K562 (cell line): ENCODE data around the gene MEAK7. TPM values are rescaled to one million over a fixed set of nuclear protein-coding genes. Genes with fewer than 3 reads are reported as not detected.

ENCODE experiments used
- CCAR2 ChIP-seq: fragments of 200-400 bp; formaldehyde crosslinking; IDR thresholded peaks from 2 replicates; pipeline ENCODE4 v1.6.1; 2017; ENCODE audit warnings: mild to moderate bottlenecking, low read depth, low read length
- CTBP1 ChIP-seq: fragments of 450-650 bp; IDR thresholded peaks from 2 replicates; pipeline ENCODE4 v1.6.1; 2016; ENCODE audit warnings: borderline replicate concordance
- DNMT1 ChIP-seq: fragments of 450-650 bp; IDR thresholded peaks from 2 replicates; pipeline ENCODE4 v1.6.1; 2016; ENCODE audit warnings: antibody characterized with exemption, mild to moderate bottlenecking
- EP300 ChIP-seq: IDR thresholded peaks from 2 replicates; pipeline ENCODE4 v1.6.1; 2012; ENCODE audit warnings: low read length, improper control_type of control experiment
- HDAC2 ChIP-seq: fragments of 450-650 bp; IDR thresholded peaks from 2 replicates; pipeline ENCODE4 v1.6.1; 2016; ENCODE audit warnings: mild to moderate bottlenecking
- MEF2D ChIP-seq: conservative IDR thresholded peaks from 2 replicates; pipeline ENCODE4 v1.6.1; 2016; ENCODE audit warnings: low read depth, missing genetic modification characterization, missing compliant biosample characterization
- PHB2 ChIP-seq: fragments of 450-650 bp; IDR thresholded peaks from 2 replicates; pipeline ENCODE4 v1.6.1; 2017; ENCODE audit warnings: low read depth
- PML ChIP-seq: IDR thresholded peaks from 2 replicates; pipeline ENCODE4 v1.6.1; 2012; ENCODE audit warnings: low read length, inconsistent platforms
- RFX1 ChIP-seq: fragments of 450-650 bp; IDR thresholded peaks from 2 replicates; pipeline ENCODE4 v1.6.1; 2016; ENCODE audit warnings: mild to moderate bottlenecking, moderate library complexity
- TCF3 ChIP-seq: sonication (generic); formaldehyde crosslinking; IDR thresholded peaks from 2 replicates; pipeline ENCODE4 v1.4.0; 2020; ENCODE audit warnings: mild to moderate bottlenecking, missing genetic modification reagents
- USF1 ChIP-seq: sonication (generic); formaldehyde crosslinking; IDR thresholded peaks from 2 replicates; pipeline ENCODE4 v1.9.0; 2022; ENCODE audit warnings: mild to moderate bottlenecking, missing genetic modification reagents
- ZFP30 ChIP-seq: fragments of 250-450 bp; sonication (Bioruptor Pico); IDR thresholded peaks from 2 replicates; pipeline ENCODE4 v1.8.0; 2022; ENCODE audit warnings: moderate library complexity, mild to moderate bottlenecking, inconsistent platforms, borderline replicate concordance
- ZNF197 ChIP-seq: fragments of 200-800 bp; sonication (Bioruptor generic); IDR thresholded peaks from 2 replicates; pipeline ENCODE4 v1.6.1; 2016; ENCODE audit warnings: low read depth, missing genetic modification characterization, missing compliant biosample characterization
- ZNF239 ChIP-seq: fragments of 250-450 bp; sonication (Bioruptor Pico); IDR thresholded peaks from 2 replicates; pipeline ENCODE4 v1.4.0; 2020; ENCODE audit warnings: mild to moderate bottlenecking
- ZNF311 ChIP-seq: fragments of 250-450 bp; sonication (Bioruptor Pico); IDR thresholded peaks from 2 replicates; pipeline ENCODE4 v1.4.0; 2020; ENCODE audit warnings: mild to moderate bottlenecking, moderate library complexity
- ZNF316 ChIP-seq: fragments of 450-650 bp; IDR thresholded peaks from 2 replicates; pipeline ENCODE4 v1.6.1; 2016
- ZNF77 ChIP-seq: fragments of 250-450 bp; sonication (Bioruptor Pico); IDR thresholded peaks from 2 replicates; pipeline ENCODE4 v1.5.0; 2020
- ZZZ3 ChIP-seq: fragments of 450-650 bp; IDR thresholded peaks from 2 replicates; pipeline ENCODE4 v1.6.1; 2016; ENCODE audit warnings: antibody characterized with exemption, mild to moderate bottlenecking, moderate library complexity
- polyA plus RNA-seq, 8 experiments: library from polyadenylated mRNA; depleted of rRNA in 4 of 8; stranded (reverse) in 5 of 8; unstranded in 3 of 8; fragments of >200 nt; fragmentation: Nextera tagmentation in 2 of 8; fragmentation: Illumina TruSeq in 1 of 8; extraction: Ambion mirVana in 2 of 8; extraction: Trizol in 1 of 8; gene quantifications; 2 replicates each; pipeline versions ENCODE4 v1.2.1 to v1.2.3, GENCODE V29; 2011 to 2014; ENCODE audit warnings: inconsistent platforms in 1 of 8, missing spikeins in 1 of 8
- total RNA-seq, 7 experiments: library from RNA; depleted of rRNA in 6 of 7; stranded (reverse); fragments of >200 nt in 6 of 7; fragmentation: Illumina TruSeq in 2 of 7; extraction: Trizol in 2 of 7; gene quantifications; 2 replicates each; pipeline versions ENCODE4 v1.2.1 to v1.2.3, GENCODE V29; 2011 to 2021; ENCODE audit warnings: low replicate concordance in 1 of 7
- TF ChIP-seq, protein P1 (sequence below): fragments of 450-650 bp; IDR thresholded peaks from 2 replicates; pipeline ENCODE4 v1.6.1; 2016; ENCODE audit warnings: mild to moderate bottlenecking, moderate library complexity

The MEAK7 gene
- total and polyA plus RNA-seq, 9 of the 15 experiments (the other 6 are each of a cell fraction or from before 2014, with no cell fraction given), result 1.4 to 14.5 (median 6.3) TPM

- no peak for TF ChIP-seq RFX1
- TF ChIP-seq TCF3 (CRISPR knock-in tag), result peak; percentile 88
- TF ChIP-seq HDAC2, result peak; percentile 55
- peak; percentile 28; the same call in 1 of the 2 replicates for TF ChIP-seq ZNF197 (CRISPR knock-in tag)
- no peak for TF ChIP-seq CCAR2
- peak; percentile 97 for TF ChIP-seq EP300
- TF ChIP-seq USF1 (CRISPR knock-in tag), result no peak
- TF ChIP-seq PHB2, result no peak; the same call in 1 of the 2 replicates
- no peak for TF ChIP-seq ZFP30 (CRISPR knock-in tag)
- TF ChIP-seq ZNF77 (CRISPR knock-in tag), result no peak
- TF ChIP-seq MEF2D (tag), result no peak; the same call in 1 of the 2 replicates
- no peak for TF ChIP-seq ZZZ3
- TF ChIP-seq DNMT1, result no peak
- TF ChIP-seq ZNF239 (CRISPR knock-in tag), result 0 out of 2 replicates have a peak, but pooled peaks have one; percentile 6
- no peak for TF ChIP-seq ZNF311
- 0 out of 2 replicates have a peak, but pooled peaks have one; percentile 31 for TF ChIP-seq CTBP1
- no peak for TF ChIP-seq PML
- TF ChIP-seq, protein P1, sequence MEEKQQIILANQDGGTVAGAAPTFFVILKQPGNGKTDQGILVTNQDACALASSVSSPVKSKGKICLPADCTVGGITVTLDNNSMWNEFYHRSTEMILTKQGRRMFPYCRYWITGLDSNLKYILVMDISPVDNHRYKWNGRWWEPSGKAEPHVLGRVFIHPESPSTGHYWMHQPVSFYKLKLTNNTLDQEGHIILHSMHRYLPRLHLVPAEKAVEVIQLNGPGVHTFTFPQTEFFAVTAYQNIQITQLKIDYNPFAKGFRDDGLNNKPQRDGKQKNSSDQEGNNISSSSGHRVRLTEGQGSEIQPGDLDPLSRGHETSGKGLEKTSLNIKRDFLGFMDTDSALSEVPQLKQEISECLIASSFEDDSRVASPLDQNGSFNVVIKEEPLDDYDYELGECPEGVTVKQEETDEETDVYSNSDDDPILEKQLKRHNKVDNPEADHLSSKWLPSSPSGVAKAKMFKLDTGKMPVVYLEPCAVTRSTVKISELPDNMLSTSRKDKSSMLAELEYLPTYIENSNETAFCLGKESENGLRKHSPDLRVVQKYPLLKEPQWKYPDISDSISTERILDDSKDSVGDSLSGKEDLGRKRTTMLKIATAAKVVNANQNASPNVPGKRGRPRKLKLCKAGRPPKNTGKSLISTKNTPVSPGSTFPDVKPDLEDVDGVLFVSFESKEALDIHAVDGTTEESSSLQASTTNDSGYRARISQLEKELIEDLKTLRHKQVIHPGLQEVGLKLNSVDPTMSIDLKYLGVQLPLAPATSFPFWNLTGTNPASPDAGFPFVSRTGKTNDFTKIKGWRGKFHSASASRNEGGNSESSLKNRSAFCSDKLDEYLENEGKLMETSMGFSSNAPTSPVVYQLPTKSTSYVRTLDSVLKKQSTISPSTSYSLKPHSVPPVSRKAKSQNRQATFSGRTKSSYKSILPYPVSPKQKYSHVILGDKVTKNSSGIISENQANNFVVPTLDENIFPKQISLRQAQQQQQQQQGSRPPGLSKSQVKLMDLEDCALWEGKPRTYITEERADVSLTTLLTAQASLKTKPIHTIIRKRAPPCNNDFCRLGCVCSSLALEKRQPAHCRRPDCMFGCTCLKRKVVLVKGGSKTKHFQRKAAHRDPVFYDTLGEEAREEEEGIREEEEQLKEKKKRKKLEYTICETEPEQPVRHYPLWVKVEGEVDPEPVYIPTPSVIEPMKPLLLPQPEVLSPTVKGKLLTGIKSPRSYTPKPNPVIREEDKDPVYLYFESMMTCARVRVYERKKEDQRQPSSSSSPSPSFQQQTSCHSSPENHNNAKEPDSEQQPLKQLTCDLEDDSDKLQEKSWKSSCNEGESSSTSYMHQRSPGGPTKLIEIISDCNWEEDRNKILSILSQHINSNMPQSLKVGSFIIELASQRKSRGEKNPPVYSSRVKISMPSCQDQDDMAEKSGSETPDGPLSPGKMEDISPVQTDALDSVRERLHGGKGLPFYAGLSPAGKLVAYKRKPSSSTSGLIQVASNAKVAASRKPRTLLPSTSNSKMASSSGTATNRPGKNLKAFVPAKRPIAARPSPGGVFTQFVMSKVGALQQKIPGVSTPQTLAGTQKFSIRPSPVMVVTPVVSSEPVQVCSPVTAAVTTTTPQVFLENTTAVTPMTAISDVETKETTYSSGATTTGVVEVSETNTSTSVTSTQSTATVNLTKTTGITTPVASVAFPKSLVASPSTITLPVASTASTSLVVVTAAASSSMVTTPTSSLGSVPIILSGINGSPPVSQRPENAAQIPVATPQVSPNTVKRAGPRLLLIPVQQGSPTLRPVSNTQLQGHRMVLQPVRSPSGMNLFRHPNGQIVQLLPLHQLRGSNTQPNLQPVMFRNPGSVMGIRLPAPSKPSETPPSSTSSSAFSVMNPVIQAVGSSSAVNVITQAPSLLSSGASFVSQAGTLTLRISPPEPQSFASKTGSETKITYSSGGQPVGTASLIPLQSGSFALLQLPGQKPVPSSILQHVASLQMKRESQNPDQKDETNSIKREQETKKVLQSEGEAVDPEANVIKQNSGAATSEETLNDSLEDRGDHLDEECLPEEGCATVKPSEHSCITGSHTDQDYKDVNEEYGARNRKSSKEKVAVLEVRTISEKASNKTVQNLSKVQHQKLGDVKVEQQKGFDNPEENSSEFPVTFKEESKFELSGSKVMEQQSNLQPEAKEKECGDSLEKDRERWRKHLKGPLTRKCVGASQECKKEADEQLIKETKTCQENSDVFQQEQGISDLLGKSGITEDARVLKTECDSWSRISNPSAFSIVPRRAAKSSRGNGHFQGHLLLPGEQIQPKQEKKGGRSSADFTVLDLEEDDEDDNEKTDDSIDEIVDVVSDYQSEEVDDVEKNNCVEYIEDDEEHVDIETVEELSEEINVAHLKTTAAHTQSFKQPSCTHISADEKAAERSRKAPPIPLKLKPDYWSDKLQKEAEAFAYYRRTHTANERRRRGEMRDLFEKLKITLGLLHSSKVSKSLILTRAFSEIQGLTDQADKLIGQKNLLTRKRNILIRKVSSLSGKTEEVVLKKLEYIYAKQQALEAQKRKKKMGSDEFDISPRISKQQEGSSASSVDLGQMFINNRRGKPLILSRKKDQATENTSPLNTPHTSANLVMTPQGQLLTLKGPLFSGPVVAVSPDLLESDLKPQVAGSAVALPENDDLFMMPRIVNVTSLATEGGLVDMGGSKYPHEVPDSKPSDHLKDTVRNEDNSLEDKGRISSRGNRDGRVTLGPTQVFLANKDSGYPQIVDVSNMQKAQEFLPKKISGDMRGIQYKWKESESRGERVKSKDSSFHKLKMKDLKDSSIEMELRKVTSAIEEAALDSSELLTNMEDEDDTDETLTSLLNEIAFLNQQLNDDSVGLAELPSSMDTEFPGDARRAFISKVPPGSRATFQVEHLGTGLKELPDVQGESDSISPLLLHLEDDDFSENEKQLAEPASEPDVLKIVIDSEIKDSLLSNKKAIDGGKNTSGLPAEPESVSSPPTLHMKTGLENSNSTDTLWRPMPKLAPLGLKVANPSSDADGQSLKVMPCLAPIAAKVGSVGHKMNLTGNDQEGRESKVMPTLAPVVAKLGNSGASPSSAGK, result 0 out of 2 replicates have a peak, but pooled peaks have one; percentile 3
- TF ChIP-seq ZNF316, result no peak
These were observed 33.2 kb upstream of the MEAK7 start (continued) for GRCh38 chr16:84537491-84538151.
